Loucy (cell line): ENCODE measurements around the gene GID8.

Experiments
- CTCF ChIP-seq: fragments of 200-600 bp; sonication (generic); conservative IDR thresholded peaks from 2 replicates; pipeline ENCODE4 v1.5.1; 2014; ENCODE audit warnings: mild to moderate bottlenecking, antibody characterized with exemption, low read length
- EZH2phosphoT487 ChIP-seq: fragments of 200-600 bp; IDR thresholded peaks from 2 replicates; pipeline ENCODE4 v1.6.1; 2018; ENCODE audit warnings: antibody characterized with exemption, mild to moderate bottlenecking, moderate library complexity, borderline replicate concordance

GRCh38 chr20:62983210-62983609 lies 45.3 kb downstream of the GID8 start:
- TF ChIP-seq CTCF = no peak
- TF ChIP-seq EZH2phosphoT487 = no peak
